SK-N-SH (cell line): ENCODE measurements around the gene FAM221B. TPM values are rescaled to one million over a fixed set of nuclear protein-coding genes. Genes with fewer than 3 reads are reported as not detected.

Source experiments
- CTCF ChIA-PET: fragments of 300-600, 350-600 bp; formaldehyde crosslinking; extraction: SDS; loops from one replicate; lab custom pipeline; 2021; lab: Yijun Ruan, JAX
- POLR2A ChIA-PET: fragments of 350-600 bp; sonication (Branson Sonifier 250); formaldehyde crosslinking; extraction: SDS; loops from one replicate; lab custom pipeline; 2020; ENCODE audit warnings: antibody characterized with exemption, inconsistent platforms; lab: Yijun Ruan, JAX
- DNase-seq: peaks from one replicate; pipeline ENCODE4 v3.0.0; 2012
- H2AFZ ChIP-seq: fragments of 200-600 bp; sonication (generic); 2 replicates; pipeline ENCODE4 v1.8.1; 2016; ENCODE audit warnings: antibody characterized with exemption, mild to moderate bottlenecking, low read depth
- H3F3A ChIP-seq: fragments of 200-600 bp; sonication (generic); replicated peaks from 2 replicates; pipeline ENCODE3; 2016; ENCODE audit warnings: antibody characterized with exemption, mild to moderate bottlenecking; ENCODE audit not compliant: insufficient read depth
- H3K27ac ChIP-seq, 2 experiments: fragments of 200-500 bp in 1 of 2; fragments of 200-600 bp in 1 of 2; sonication (Bioruptor generic) in 1 of 2; sonication (generic), shearing (Covaris generic) in 1 of 2; 2 replicates each; pipeline versions ENCODE4 v1.5.1 to v1.6.1; 2014 to 2016; ENCODE audit warnings: low read depth in 2 of 2, inconsistent platforms in 1 of 2, low read length in 1 of 2, mild to moderate bottlenecking in 1 of 2, mixed read lengths in 1 of 2
- H3K27me3 ChIP-seq: fragments of 200-600 bp; sonication (generic), shearing (Covaris generic); 2 replicates; pipeline ENCODE4 v1.6.1; 2016; ENCODE audit warnings: mixed run types; ENCODE audit not compliant: insufficient read depth
- H3K36me3 ChIP-seq, 2 experiments: fragments of 200-500 bp in 1 of 2; fragments of 200-600 bp in 1 of 2; sonication (Bioruptor generic) in 1 of 2; sonication (generic) in 1 of 2; replicated peaks in 1 of 2; 2 replicates each; pipeline versions ENCODE3 to v1.5.1; 2014 to 2016; ENCODE audit warnings: low read length in 1 of 2, mild to moderate bottlenecking in 1 of 2; ENCODE audit not compliant: insufficient read depth in 2 of 2, control insufficient read depth in 1 of 2
- H3K4me1 ChIP-seq, 2 experiments: fragments of 200-500 bp in 1 of 2; fragments of 200-600 bp in 1 of 2; sonication (Bioruptor generic) in 1 of 2; sonication (generic), shearing (Covaris generic) in 1 of 2; 2 replicates each; pipeline versions ENCODE4 v1.5.1 to v1.6.1; 2014 to 2016; ENCODE audit warnings: low read depth in 1 of 2, low read length in 1 of 2, mixed run types in 1 of 2; ENCODE audit not compliant: insufficient read depth in 2 of 2, control insufficient read depth in 1 of 2
- H3K4me2 ChIP-seq: fragments of 200-600 bp; sonication (generic), shearing (Covaris generic); 2 replicates; pipeline ENCODE4 v1.6.1; 2017; ENCODE audit warnings: mixed run types
- H3K4me3 ChIP-seq, 2 experiments: fragments of 200-500 bp in 1 of 2; fragments of 200-600 bp in 1 of 2; sonication (Bioruptor generic) in 1 of 2; sonication (generic), shearing (Covaris generic) in 1 of 2; 2 replicates each; pipeline versions ENCODE4 v1.5.1 to v1.8.1; 2014 to 2016; ENCODE audit warnings: low read depth in 2 of 2, inconsistent platforms in 1 of 2, low read length in 1 of 2, mild to moderate bottlenecking in 1 of 2, mixed read lengths in 1 of 2, moderate library complexity in 1 of 2
- H3K79me2 ChIP-seq: fragments of 200-600 bp; sonication (generic); 2 replicates; pipeline ENCODE4 v1.8.1; 2017; ENCODE audit warnings: mild to moderate bottlenecking; ENCODE audit not compliant: insufficient read depth
- H3K9ac ChIP-seq: fragments of 200-600 bp; sonication (generic); 2 replicates; pipeline ENCODE4 v1.6.1; 2017; ENCODE audit warnings: mixed run types
- H3K9me2 ChIP-seq: fragments of 200-600 bp; sonication (generic); 2 replicates; pipeline ENCODE4 v1.6.1; 2017; ENCODE audit warnings: mixed run types
- H3K9me3 ChIP-seq: fragments of 200-600 bp; sonication (generic); 2 replicates; pipeline ENCODE4 v1.6.1; 2017; ENCODE audit warnings: mixed run types, mild to moderate bottlenecking, moderate library complexity
- H4K20me1 ChIP-seq: fragments of 200-600 bp; sonication (generic); 2 replicates; pipeline ENCODE4 v1.6.1; 2017; ENCODE audit warnings: mild to moderate bottlenecking, mixed run types; ENCODE audit not compliant: insufficient read depth
- CHD2 ChIP-seq: fragments of 150-350 bp; IDR thresholded peaks from 2 replicates; pipeline ENCODE4 v1.6.1; 2018; ENCODE audit warnings: low read length; ENCODE audit not compliant: partially characterized antibody
- CTCF ChIP-seq: fragments of 200-600 bp; sonication (generic); IDR thresholded peaks from 2 replicates; pipeline ENCODE4 v1.6.1; 2017; ENCODE audit warnings: antibody characterized with exemption, mild to moderate bottlenecking, moderate library complexity
- EZH2phosphoT487 ChIP-seq: fragments of 200-600 bp; sonication (generic); IDR thresholded peaks from 2 replicates; pipeline ENCODE4 v1.6.1; 2017; ENCODE audit warnings: low read depth, mixed run types, mild to moderate bottlenecking, antibody characterized with exemption, moderate library complexity, borderline replicate concordance
- FOSL2 ChIP-seq: IDR thresholded peaks from 2 replicates; pipeline ENCODE4 v1.4.0; 2012; ENCODE audit warnings: low read depth, mild to moderate bottlenecking, moderate library complexity, borderline replicate concordance
- FOXM1 ChIP-seq: IDR thresholded peaks from 2 replicates; pipeline ENCODE4 v1.4.0; 2012; ENCODE audit warnings: low read depth, mild to moderate bottlenecking
- GABPA ChIP-seq: IDR thresholded peaks from 2 replicates; pipeline ENCODE4 v1.4.0; 2012; ENCODE audit warnings: low read depth, mild to moderate bottlenecking
- GATA2 ChIP-seq: sonication (generic); formaldehyde crosslinking; IDR thresholded peaks from 2 replicates; pipeline ENCODE4 v1.5.0; 2020; ENCODE audit warnings: mild to moderate bottlenecking, missing genetic modification reagents
- MAX ChIP-seq: IDR thresholded peaks from 2 replicates; pipeline ENCODE4 v1.4.0; 2012; ENCODE audit warnings: low read depth
- MXI1 ChIP-seq: IDR thresholded peaks from 2 replicates; pipeline ENCODE4 v1.6.1; 2012; ENCODE audit warnings: mild to moderate bottlenecking, low read depth, low read length, improper control_type of control experiment
- NRF1 ChIP-seq: IDR thresholded peaks from 2 replicates; pipeline ENCODE4 v1.6.1; 2012; ENCODE audit warnings: low read depth, mild to moderate bottlenecking, low read length
- PBX3 ChIP-seq: IDR thresholded peaks from 2 replicates; pipeline ENCODE4; 2012
- POLR2AphosphoS5 ChIP-seq: IDR thresholded peaks from 2 replicates; pipeline ENCODE4 v1.6.1; 2012; ENCODE audit warnings: low read depth, low read length
- RAD21 ChIP-seq: IDR thresholded peaks from 2 replicates; pipeline ENCODE4 v1.6.1; 2012; ENCODE audit warnings: mild to moderate bottlenecking, low read length
- REST ChIP-seq: IDR thresholded peaks from 2 replicates; pipeline ENCODE4 v1.6.1; 2012; ENCODE audit warnings: mild to moderate bottlenecking, low read depth, low read length, moderate library complexity
- RFX5 ChIP-seq: IDR thresholded peaks from 2 replicates; pipeline ENCODE4 v1.6.1; 2012; ENCODE audit warnings: mild to moderate bottlenecking, improper control_type of control experiment, low read length
- USF1 ChIP-seq: IDR thresholded peaks from 2 replicates; pipeline ENCODE4 v1.4.0; 2012; ENCODE audit warnings: low read depth, borderline replicate concordance
- YY1 ChIP-seq: IDR thresholded peaks from 2 replicates; pipeline ENCODE4 v1.4.0; 2012; ENCODE audit warnings: low read depth, mild to moderate bottlenecking
- ZBTB33 ChIP-seq: IDR thresholded peaks from 2 replicates; pipeline ENCODE4 v1.4.0; 2012; ENCODE audit warnings: low read depth, borderline replicate concordance
- WGBS: methylation state at CpG from one replicate; pipeline ENCODE4 v1.1.6; 2017; ENCODE audit warnings: low lambda C conversion rate; 5-methylcytosine and 5-hydroxymethylcytosine counted together
- polyA plus RNA-seq, 3 experiments: library from polyadenylated mRNA; depleted of rRNA; stranded (reverse); fragments of >200 nt; gene quantifications; 2 replicates each; pipeline ENCODE4 v1.2.3, GENCODE V29; 2012

Gene FAM221B
- polyA plus RNA-seq, 1 of the 3 experiments (the other 2 are of a cell fraction), result not detected

GRCh38 chr9:35835766-35836165 is 7.2 kb upstream of the FAM221B start:
- H3K36me3 ChIP-seq, result no peaks in the 10 kb centered on the region
- no peaks in the 10 kb centered on the region for H3K9me3 ChIP-seq
- no peaks in the 10 kb centered on the region for H4K20me1 ChIP-seq
- DNase-seq, result no peak
- no peak for TF ChIP-seq FOSL2
- TF ChIP-seq GATA2 (CRISPR knock-in tag), result no peak
- no peak for TF ChIP-seq RFX5
- TF ChIP-seq NRF1, result no peak
- TF ChIP-seq MAX, result no peak
- TF ChIP-seq REST, result no peak
- TF ChIP-seq PBX3, result no peak
- no peak for TF ChIP-seq POLR2AphosphoS5
- TF ChIP-seq EZH2phosphoT487, result no peak
- no peak for TF ChIP-seq MXI1
- TF ChIP-seq CTCF, result no peak
- TF ChIP-seq YY1, result no peak
- no peak for TF ChIP-seq USF1
- no peak for TF ChIP-seq GABPA
- TF ChIP-seq RAD21, result no peak
- TF ChIP-seq FOXM1, result no peak
- no peak for TF ChIP-seq CHD2
- no peak for TF ChIP-seq ZBTB33
- TF ChIP-seq, all 33 proteins: peak for 0
- H3K9ac ChIP-seq, result no peak overlapping the region
- H3K27ac ChIP-seq, result no peak overlapping the region
- peaks cover 0 to 9% of the 10 kb centered on the region in 2 experiments; a peak in 1 of 4 replicates for H3K4me1 ChIP-seq
- POLR2A ChIA-PET, result no interaction called here
- H3F3A ChIP-seq, result no peaks in the 10 kb centered on the region
- no peaks in the 10 kb centered on the region for H3K79me2 ChIP-seq
- H3K4me3 ChIP-seq, result no peak overlapping the region
- H3K27me3 ChIP-seq, result no peaks in the 10 kb centered on the region
- H2AFZ ChIP-seq, result no peak overlapping the region
- WGBS, result 70% methylated on average over 2 of the region's 2 CpGs
- H3K9me2 ChIP-seq, result no peaks in the 10 kb centered on the region
- H3K4me2 ChIP-seq, result no peak overlapping the region
- CTCF ChIA-PET, result interaction anchor here (0.8 to 2.6 kb wide), 8 partner anchors 10 to 47 kb away, joined by 3 to 21 read pairs (median 4); partner anchors contain the start of gene HINT2
